CD4-positive, alpha-beta T cell (primary cell): Measurements from ENCODE around the gene SLC44A5. TPM values are rescaled to one million over a fixed set of nuclear protein-coding genes. Genes with fewer than 3 reads are reported as not detected.

ENCODE experiments used
- ATAC-seq: fragments of 200-7000 bp; cut with Tn5 transposase; one replicate; pipeline ENCODE4 v1.10.0; 2022; ENCODE audit warnings: mild to moderate bottlenecking; ENCODE audit not compliant: poor library complexity
- CTCF ChIA-PET: fragments of 350-600 bp; sonication (Branson Sonifier 250); formaldehyde crosslinking; loops from one replicate; lab custom pipeline; 2021; ENCODE audit warnings: antibody characterized with exemption, inconsistent platforms; lab: Charles Lee
- POLR2A ChIA-PET: fragments of 350-600 bp; sonication (Branson Sonifier 250); formaldehyde crosslinking; loops from one replicate; lab custom pipeline; 2021; ENCODE audit warnings: antibody characterized with exemption, inconsistent platforms; lab: Charles Lee
- DNase-seq, 14 experiments: peaks; one replicate each; pipeline ENCODE4 v3.0.0-alpha.2; 2013 to 2020; ENCODE audit warnings: mixed read lengths in 2 of 14
- H3K27ac ChIP-seq, 2 donors: one replicate each; pipeline versions ENCODE4 v1.5.1 to v1.7.0; 2013; ENCODE audit warnings: low read length in 2 of 2, low read depth in 1 of 2, mild to moderate bottlenecking in 1 of 2
- H3K27me3 ChIP-seq, 2 experiments: 1 replicate in 1 of 2; 2 replicates in 1 of 2; pipeline versions ENCODE4 v1.6.1 to v1.7.0; 2013; ENCODE audit warnings: low read length in 2 of 2, control low read depth in 1 of 2, mild to moderate bottlenecking in 1 of 2, moderate library complexity in 1 of 2; ENCODE audit not compliant: insufficient read depth in 2 of 2, control insufficient read depth in 1 of 2
- H3K36me3 ChIP-seq: one replicate; pipeline ENCODE4 v1.6.1; 2013; ENCODE audit warnings: low read length, control low read depth; ENCODE audit not compliant: insufficient read depth
- H3K4me1 ChIP-seq: one replicate; pipeline ENCODE4 v1.6.1; 2013; ENCODE audit warnings: low read length, control low read depth; ENCODE audit not compliant: insufficient read depth
- H3K4me3 ChIP-seq: one replicate; pipeline ENCODE4 v1.5.1; 2013; ENCODE audit warnings: mild to moderate bottlenecking, low read length, moderate library complexity
- H3K9me3 ChIP-seq, 2 experiments: 1 replicate in 1 of 2; 2 replicates in 1 of 2; pipeline versions ENCODE4 v1.6.1 to v1.7.0; 2013; ENCODE audit warnings: low read length in 2 of 2, mild to moderate bottlenecking in 2 of 2, control low read depth in 1 of 2, moderate library complexity in 1 of 2; ENCODE audit not compliant: control insufficient read depth in 1 of 2, insufficient read depth in 1 of 2
- H3K27ac Mint-ChIP-seq: one replicate; pipeline ENCODE4 v1.8.0; 2020; ENCODE audit warnings: mixed read lengths
- H3K27me3 Mint-ChIP-seq: one replicate; pipeline ENCODE4 v1.8.0; 2021; ENCODE audit warnings: mixed read lengths
- H3K36me3 Mint-ChIP-seq: one replicate; pipeline ENCODE4 v1.8.0; 2021; ENCODE audit warnings: low read depth, mixed read lengths
- H3K4me1 Mint-ChIP-seq: one replicate; pipeline ENCODE4 v1.8.0; 2021; ENCODE audit warnings: low read depth, mixed read lengths
- H3K4me3 Mint-ChIP-seq: one replicate; pipeline ENCODE4 v1.8.0; 2020; ENCODE audit warnings: mild to moderate bottlenecking, mixed read lengths
- H3K9me3 Mint-ChIP-seq: one replicate; pipeline ENCODE4 v1.8.0; 2020; ENCODE audit warnings: mixed read lengths
- intact Hi-C, 2 experiments: fragments of 100-400 bp; cut with DNase I in 1 of 2; cut with micrococcal nuclease in 1 of 2; formaldehyde crosslinking; loops; one replicate each; pipeline versions ENCODE4 v1.15.1 to v1.9.0; 2023 to 2025; cut with DNase I, micrococcal nuclease
- total RNA-seq, 174 experiments: library from RNA in 2 of 174; stranded (reverse) in 2 of 174; gene quantifications; one replicate each; pipeline ENCODE4 v1.2.3 and lab custom pipeline; 2021 to 2026
- TF ChIP-seq, protein P1 (sequence below): fragments of 200-600 bp; IDR thresholded peaks from one replicate; pipeline ENCODE4 v1.8.0; 2022; ENCODE audit warnings: antibody characterized with exemption, mild to moderate bottlenecking

The SLC44A5 gene
- total RNA-seq, 2 experiments from 2014 or later, result not detected

DNA sequence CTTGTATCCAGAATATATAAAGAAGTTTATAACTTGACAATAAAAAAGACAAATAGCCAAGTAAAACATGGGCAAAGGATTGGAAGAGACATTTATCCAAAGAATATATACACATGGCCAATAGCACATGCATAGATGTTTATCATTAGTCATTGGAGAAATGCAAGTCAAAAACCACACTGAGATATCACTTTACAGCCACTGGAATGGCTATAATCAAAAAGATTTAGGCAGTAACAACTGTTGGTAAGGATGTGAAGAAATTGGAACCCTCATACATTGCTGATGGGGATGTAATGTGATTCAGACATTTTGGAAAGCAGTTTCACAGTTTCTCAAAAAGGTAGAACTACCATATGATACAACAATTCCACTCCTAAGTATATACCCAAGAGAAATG is 51.1 kb downstream of the SLC44A5 start:
- H3K36me3 ChIP-seq, result no peaks in the 10 kb centered on the region
- ChIA-PET CTCF (no interaction called here), POLR2A (no interaction called here)
- H3K4me1 Mint-ChIP-seq, result no peaks in the 10 kb centered on the region
- H3K27ac ChIP-seq, result no peak overlapping the region
- intact Hi-C loops, result no loop called here
- H3K36me3 Mint-ChIP-seq, result no peaks in the 10 kb centered on the region
- no peak for DNase-seq
- no peak for ATAC-seq
- no peaks in the 10 kb centered on the region for H3K4me1 ChIP-seq
- peaks cover 4% of the 10 kb centered on the region for H3K27me3 Mint-ChIP-seq
- H3K27ac Mint-ChIP-seq, result no peak overlapping the region
- TF ChIP-seq, protein P1, sequence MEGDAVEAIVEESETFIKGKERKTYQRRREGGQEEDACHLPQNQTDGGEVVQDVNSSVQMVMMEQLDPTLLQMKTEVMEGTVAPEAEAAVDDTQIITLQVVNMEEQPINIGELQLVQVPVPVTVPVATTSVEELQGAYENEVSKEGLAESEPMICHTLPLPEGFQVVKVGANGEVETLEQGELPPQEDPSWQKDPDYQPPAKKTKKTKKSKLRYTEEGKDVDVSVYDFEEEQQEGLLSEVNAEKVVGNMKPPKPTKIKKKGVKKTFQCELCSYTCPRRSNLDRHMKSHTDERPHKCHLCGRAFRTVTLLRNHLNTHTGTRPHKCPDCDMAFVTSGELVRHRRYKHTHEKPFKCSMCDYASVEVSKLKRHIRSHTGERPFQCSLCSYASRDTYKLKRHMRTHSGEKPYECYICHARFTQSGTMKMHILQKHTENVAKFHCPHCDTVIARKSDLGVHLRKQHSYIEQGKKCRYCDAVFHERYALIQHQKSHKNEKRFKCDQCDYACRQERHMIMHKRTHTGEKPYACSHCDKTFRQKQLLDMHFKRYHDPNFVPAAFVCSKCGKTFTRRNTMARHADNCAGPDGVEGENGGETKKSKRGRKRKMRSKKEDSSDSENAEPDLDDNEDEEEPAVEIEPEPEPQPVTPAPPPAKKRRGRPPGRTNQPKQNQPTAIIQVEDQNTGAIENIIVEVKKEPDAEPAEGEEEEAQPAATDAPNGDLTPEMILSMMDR, result no peak
- peaks cover 3% of the 10 kb centered on the region for H3K9me3 Mint-ChIP-seq
- no peaks in the 10 kb centered on the region for H3K27me3 ChIP-seq
- no peak overlapping the region for H3K4me3 Mint-ChIP-seq
- H3K4me3 ChIP-seq, result no peak overlapping the region
- no peaks in the 10 kb centered on the region for H3K9me3 ChIP-seq

DNA sequence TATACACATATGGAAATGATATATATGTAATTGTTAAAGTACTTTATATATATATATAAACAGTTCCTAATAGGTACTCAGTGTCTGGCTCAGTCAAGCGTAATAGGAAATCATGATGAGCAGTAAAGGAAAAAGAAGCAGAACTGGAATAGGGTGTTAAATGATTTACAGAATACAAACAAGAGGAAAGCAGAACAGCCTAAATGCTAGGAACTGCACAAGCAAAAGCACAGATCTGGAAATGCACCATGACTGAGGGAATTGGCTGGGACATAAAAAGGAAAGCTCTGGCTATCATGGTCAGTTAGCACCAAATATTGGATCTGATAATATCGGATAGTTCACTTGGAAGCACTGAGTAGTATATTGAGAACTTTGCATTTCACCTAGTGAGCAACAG is 51.8 kb downstream of the SLC44A5 start:
- Mint-ChIP-seq H3K27me3 (peaks cover 4% of the 10 kb centered on the region), H3K4me1 (no peaks in the 10 kb centered on the region), H3K27ac (no peak overlapping the region), H3K36me3 (no peaks in the 10 kb centered on the region), H3K4me3 (no peak overlapping the region), H3K9me3 (peaks cover 5% of the 10 kb centered on the region)
- Histone ChIP-seq H3K27me3 (no peaks in the 10 kb centered on the region), H3K36me3 (no peaks in the 10 kb centered on the region), H3K4me3 (no peak overlapping the region), H3K4me1 (no peaks in the 10 kb centered on the region), H3K9me3 (no peaks in the 10 kb centered on the region), H3K27ac (no peak overlapping the region)
- DNase-seq (no peak), ATAC-seq (no peak)
- intact Hi-C loops, result no loop called here
- CTCF ChIA-PET, result no interaction called here
- POLR2A ChIA-PET, result no interaction called here
- TF ChIP-seq, protein P1, result no peak

DNA sequence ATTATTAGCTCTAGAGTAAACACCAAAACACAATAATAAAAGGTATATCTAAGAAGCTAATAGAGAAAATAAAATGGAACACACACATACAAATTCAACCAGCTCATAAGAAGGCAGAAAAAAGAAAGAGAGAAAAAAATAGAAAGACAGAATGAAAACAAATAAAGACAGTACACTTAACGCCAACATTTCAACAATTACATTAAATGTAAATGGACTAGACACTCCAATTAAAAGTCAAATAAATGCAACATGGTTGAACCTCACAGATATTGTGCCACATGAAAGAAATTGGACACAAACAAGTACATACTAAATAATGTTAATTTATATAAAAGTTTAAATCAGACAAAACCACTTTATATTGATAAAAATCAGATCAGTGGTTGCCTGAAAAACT is 56.0 kb downstream of the SLC44A5 start:
- CTCF ChIA-PET, result no interaction called here
- no peak for ATAC-seq
- TF ChIP-seq, protein P1, result no peak

More for the DNA sequence above, 56.0 kb downstream of the SLC44A5 start:
- Mint-ChIP-seq H3K27me3 (peaks cover 4% of the 10 kb centered on the region), H3K4me1 (no peaks in the 10 kb centered on the region), H3K36me3 (no peaks in the 10 kb centered on the region), H3K4me3 (no peak overlapping the region), H3K27ac (no peak overlapping the region), H3K9me3 (peaks cover 5% of the 10 kb centered on the region)
- H3K27ac ChIP-seq, result no peak overlapping the region
- no peak for DNase-seq
- no peaks in the 10 kb centered on the region for H3K4me1 ChIP-seq
- no peaks in the 10 kb centered on the region for H3K36me3 ChIP-seq
- intact Hi-C loops, result no loop called here
- POLR2A ChIA-PET, result no interaction called here
- no peaks in the 10 kb centered on the region for H3K27me3 ChIP-seq
- H3K9me3 ChIP-seq, result no peaks in the 10 kb centered on the region
- H3K4me3 ChIP-seq, result no peak overlapping the region
